Activated T-cell treated with anti-CD3 and anti-CD28 coated beads, Interleukin-2, amount 50 U/mL, for 72 hours (primary cell): Measurements from ENCODE around the gene DBF4. TPM values are rescaled to one million over a fixed set of nuclear protein-coding genes. Genes with fewer than 3 reads are reported as not detected.
"Not testable (repeated sequence)": the region's sequence is repeated elsewhere in the genome, so short reads cannot be mapped to it uniquely, and the experiment has no call there.

ENCODE experiments used
- ATAC-seq, 2 donors: fragments of 150-1000 bp; cut with Tn5 transposase; replicated peaks in 1 of 2; 2 replicates each; pipeline ENCODE4 v1.10.0; 2021; ENCODE audit warnings: moderate library complexity in 2 of 2, mild to moderate bottlenecking in 1 of 2
- DNase-seq, 2 donors: peaks; one replicate each; pipeline ENCODE4 v3.0.0; 2021 to 2022; ENCODE audit warnings: mixed read lengths in 1 of 2
- H3K27ac Mint-ChIP-seq: one replicate; pipeline ENCODE4 v1.8.0; 2022; ENCODE audit warnings: mild to moderate bottlenecking, moderate library complexity, mixed read lengths
- H3K27me3 Mint-ChIP-seq: one replicate; pipeline ENCODE4 v1.8.0; 2022; ENCODE audit warnings: low read depth, mixed read lengths
- H3K36me3 Mint-ChIP-seq, 2 donors: one replicate each; pipeline ENCODE4 v1.8.0; 2022; ENCODE audit warnings: mixed read lengths in 2 of 2, mild to moderate bottlenecking in 1 of 2; ENCODE audit not compliant: insufficient read depth in 2 of 2
- H3K4me1 Mint-ChIP-seq: one replicate; pipeline ENCODE4 v1.8.0; 2022; ENCODE audit warnings: low read depth, mixed read lengths
- H3K4me3 Mint-ChIP-seq, 2 donors: one replicate each; pipeline ENCODE4 v1.8.0; 2022; ENCODE audit warnings: mild to moderate bottlenecking in 2 of 2, mixed read lengths in 2 of 2, moderate library complexity in 2 of 2
- H3K9me3 Mint-ChIP-seq, 2 donors: one replicate each; pipeline ENCODE4 v1.8.0; 2022; ENCODE audit warnings: mixed read lengths in 2 of 2
- total RNA-seq, 2 donors: library from RNA; stranded (reverse); gene quantifications; one replicate each; pipeline ENCODE4 v1.2.3, GENCODE V29; 2022

DBF4 gene
- 10 to 100 TPM; 65.4 to 75.7 TPM for total RNA-seq

DNA sequence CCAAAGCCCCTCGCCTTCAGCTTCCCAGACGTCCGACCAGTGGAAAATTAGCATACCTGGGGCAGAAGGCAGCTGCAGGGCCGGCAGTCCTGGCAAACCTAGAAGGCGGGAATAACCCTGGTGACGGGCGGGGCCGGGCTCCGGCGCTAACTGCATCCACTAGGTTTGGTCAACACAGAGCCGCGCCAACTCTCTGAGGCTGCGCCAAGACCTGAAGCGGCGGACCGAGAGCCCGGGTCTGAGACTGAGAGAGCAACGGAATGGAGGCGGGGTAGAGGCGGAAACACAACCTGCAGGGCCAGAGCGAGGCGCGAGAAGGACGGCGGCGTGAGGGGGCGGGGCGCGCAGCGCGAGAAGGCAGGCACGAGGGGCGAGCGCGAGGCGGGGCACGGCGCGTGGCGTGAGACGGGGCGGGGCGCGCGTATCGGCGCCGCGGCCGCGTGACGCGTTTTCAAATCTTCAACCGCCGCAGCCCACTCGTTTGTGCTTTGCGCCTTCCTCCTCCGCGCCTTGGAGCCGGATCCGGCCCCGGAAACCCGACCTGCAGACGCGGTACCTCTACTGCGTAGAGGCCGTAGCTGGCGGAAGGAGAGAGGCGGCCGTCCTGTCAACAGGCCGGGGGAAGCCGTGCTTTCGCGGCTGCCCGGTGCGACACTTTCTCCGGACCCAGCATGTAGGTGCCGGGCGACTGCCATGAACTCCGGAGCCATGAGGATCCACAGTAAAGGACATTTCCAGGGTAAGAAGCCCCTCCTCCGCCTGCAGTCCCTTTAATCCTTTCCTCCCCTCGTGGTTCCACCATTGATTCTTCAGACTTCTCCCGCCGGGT lies at the start of gene DBF4, which contains the start of gene SLC25A40:
DBF4 (plus strand) TSS at position 454 of the 829 bp plus-strand sequence; CDS start at position 694, 240 bp downstream.
SLC25A40 (minus strand) TSS at position 321 of the 829 bp plus-strand sequence. CDS start 17,633 bp downstream, outside the sequence.
- no peaks in the 10 kb centered on the region for H3K27me3 Mint-ChIP-seq
- DNase-seq, result peak; percentile 98
- peak within 1 kb of the TSS; percentile 99 for H3K27ac Mint-ChIP-seq
- H3K36me3 Mint-ChIP-seq, result peaks cover 20 to 29% of the 10 kb centered on the region in 2 donors
- H3K4me1 Mint-ChIP-seq, result peaks cover 59% of the 10 kb centered on the region
- peak; percentile 94 to 96 for ATAC-seq
- peak within 1 kb of the TSS; percentile 92 to 95 for H3K4me3 Mint-ChIP-seq
- H3K9me3 Mint-ChIP-seq, result peaks cover 6 to 7% of the 10 kb centered on the region in 2 donors

- peaks cover 17 to 22% of the 10 kb centered on the region in 2 donors for H3K36me3 Mint-ChIP-seq
- H3K27me3 Mint-ChIP-seq, result not testable (repeated sequence)
Measured at GRCh38 chr7:87828383-87828782, 47.9 kb upstream of the DBF4 start.

DNA sequence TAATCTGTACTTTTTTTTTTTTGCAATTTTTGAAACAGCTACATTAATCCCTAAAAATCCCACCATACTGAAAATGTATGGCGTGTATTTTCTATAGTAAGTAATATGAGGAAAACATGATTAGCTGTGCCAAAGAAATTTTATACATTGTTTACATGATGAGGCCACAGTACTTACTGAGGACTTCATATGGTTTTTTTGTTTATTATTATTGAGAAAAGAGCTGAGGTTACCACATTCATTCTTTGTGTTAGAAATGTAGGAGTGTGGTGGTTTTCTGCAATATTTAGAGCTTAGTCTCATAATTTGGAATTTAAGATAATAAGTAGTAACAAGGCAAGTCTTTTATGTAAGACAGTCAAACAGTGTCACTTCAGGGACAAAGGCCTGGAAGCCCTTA lies 45.2 kb upstream of the DBF4 start:
- peaks cover 6 to 10% of the 10 kb centered on the region in 2 donors for H3K36me3 Mint-ChIP-seq
- DNase-seq (no peak), ATAC-seq (no peak)
- H3K4me3 Mint-ChIP-seq, result no peak overlapping the region
- no peaks in the 10 kb centered on the region for H3K27me3 Mint-ChIP-seq
- peaks cover 8 to 10% of the 10 kb centered on the region in 2 donors for H3K9me3 Mint-ChIP-seq
- no peak overlapping the region for H3K27ac Mint-ChIP-seq
- H3K4me1 Mint-ChIP-seq, result no peaks in the 10 kb centered on the region

More at GRCh38 chr7:87828383-87828782, 47.9 kb upstream of the DBF4 start:
- H3K27ac Mint-ChIP-seq, ATAC-seq, H3K4me1 Mint-ChIP-seq, DNase-seq, H3K4me3 Mint-ChIP-seq: not testable (repeated sequence)
- peaks cover 19 to 21% of the 10 kb centered on the region in 2 donors for H3K9me3 Mint-ChIP-seq

DNA sequence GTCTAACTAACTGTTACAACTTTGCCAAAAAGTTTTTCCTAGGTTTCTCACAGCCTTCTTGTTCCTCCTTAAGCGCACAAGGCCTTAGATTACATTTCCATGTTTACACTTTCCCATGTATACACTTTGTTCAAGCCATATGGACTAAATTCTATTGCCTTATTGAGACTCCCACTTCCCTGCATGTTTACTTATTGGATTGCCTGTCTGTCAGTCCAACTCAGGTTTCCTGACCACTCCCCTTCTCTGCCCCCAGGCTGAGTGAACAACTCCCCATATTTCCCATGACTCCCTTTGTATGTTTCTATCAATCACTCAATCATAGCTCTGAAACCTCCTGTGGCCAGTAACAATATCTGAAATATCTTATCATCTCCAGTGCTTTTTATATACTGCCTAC lies 43.2 kb upstream of the DBF4 start:
- no peaks in the 10 kb centered on the region for H3K4me1 Mint-ChIP-seq
- H3K36me3 Mint-ChIP-seq, result peaks cover 4 to 6% of the 10 kb centered on the region in 2 donors
- no peak overlapping the region for H3K27ac Mint-ChIP-seq
- H3K9me3 Mint-ChIP-seq, result peaks cover 2 to 7% of the 10 kb centered on the region in 2 donors
- no peak for ATAC-seq
- H3K27me3 Mint-ChIP-seq, result no peaks in the 10 kb centered on the region
- H3K4me3 Mint-ChIP-seq, result no peak overlapping the region
- no peak for DNase-seq

DNA sequence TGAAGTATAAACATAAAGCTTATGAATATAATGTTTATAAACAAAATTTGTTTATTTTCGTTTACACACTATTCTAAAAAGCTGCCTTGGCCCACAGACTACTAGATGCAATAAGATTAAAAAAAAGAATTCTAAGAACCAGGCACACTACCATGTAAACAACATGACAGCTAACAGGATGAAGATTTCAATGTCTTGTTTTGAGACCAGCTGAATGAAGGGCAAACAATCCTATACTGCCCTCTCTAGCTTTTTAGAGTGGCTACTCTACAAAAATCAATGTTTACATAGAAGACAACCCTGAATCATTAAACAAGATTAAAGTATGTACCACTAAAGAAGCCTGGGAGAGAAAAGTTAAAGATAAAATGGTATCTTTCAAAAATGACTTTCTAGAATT lies 38.7 kb upstream of the DBF4 start:
- Mint-ChIP-seq H3K9me3 (no peaks in the 10 kb centered on the region), H3K4me1 (no peaks in the 10 kb centered on the region), H3K27ac (no peak overlapping the region), H3K27me3 (no peaks in the 10 kb centered on the region), H3K36me3 (no peaks in the 10 kb centered on the region), H3K4me3 (no peak overlapping the region)
- ATAC-seq (no peak), DNase-seq (no peak)

DNA sequence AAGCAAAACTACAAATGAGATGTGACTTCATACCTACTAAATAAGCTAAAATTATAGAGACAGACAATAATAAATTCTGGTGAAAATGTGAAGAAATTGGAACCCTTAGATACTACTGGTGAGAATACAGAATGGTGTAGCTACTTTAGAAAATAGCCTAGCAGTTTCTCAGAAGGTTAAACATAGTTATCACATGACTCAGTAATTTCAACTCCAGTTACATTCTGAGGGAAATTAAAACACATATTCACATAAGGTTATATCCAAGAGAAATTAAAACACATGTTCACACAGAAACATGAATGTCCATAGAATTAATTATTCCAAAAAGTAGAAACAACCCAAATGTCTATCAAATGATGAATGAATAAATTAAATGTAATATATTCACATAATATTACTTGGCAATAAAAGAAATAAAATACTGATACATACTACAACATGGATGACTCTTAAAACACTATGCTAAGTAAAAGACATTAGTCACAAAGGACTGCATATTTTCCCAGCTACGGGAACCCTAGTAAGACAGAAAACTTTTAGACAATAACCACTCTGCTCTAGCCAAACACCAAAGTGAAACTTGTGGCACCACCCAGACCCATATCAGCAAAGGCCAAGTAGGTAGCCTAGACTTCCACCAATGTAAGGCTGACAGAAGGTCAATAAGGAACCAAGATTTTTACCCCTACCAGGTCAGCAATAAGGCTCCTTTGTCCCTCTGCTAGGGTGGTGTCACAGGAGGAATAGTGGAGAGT lies 25.3 kb upstream of the DBF4 start:
- H3K36me3 Mint-ChIP-seq, result peaks cover 2 to 13% of the 10 kb centered on the region in 2 donors
- H3K27ac Mint-ChIP-seq, result no peak overlapping the region
- no peaks in the 10 kb centered on the region for H3K4me1 Mint-ChIP-seq
- ATAC-seq, result no peak
- H3K27me3 Mint-ChIP-seq, result no peaks in the 10 kb centered on the region
- DNase-seq, result no peak
- no peaks in the 10 kb centered on the region for H3K9me3 Mint-ChIP-seq
- no peak overlapping the region for H3K4me3 Mint-ChIP-seq

DNA sequence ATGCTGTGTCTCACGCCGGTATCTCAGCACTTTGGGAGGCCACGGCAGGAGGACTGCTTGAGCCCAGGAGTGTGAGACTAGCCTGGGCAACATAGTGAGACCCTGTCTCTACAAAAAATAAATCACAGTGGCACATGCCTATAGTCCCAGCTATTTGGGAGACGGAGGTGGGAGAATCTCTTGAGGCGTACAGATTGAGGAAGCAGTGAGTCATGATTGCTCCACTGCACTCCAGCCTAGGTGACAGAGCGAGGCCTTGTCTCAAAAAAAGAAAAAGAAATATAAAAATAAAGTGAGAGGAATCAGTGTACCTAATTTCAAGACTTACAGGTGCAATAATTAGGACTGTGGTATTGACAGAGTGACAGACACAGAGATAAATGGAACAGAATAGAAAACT lies 24.0 kb upstream of the DBF4 start:
- H3K36me3 Mint-ChIP-seq, result peaks cover 2 to 10% of the 10 kb centered on the region in 2 donors
- no peak for DNase-seq
- H3K4me3 Mint-ChIP-seq, result no peak overlapping the region
- no peak for ATAC-seq
- H3K9me3 Mint-ChIP-seq, result no peaks in the 10 kb centered on the region
- H3K27ac Mint-ChIP-seq, result no peak overlapping the region
- H3K27me3 Mint-ChIP-seq, result no peaks in the 10 kb centered on the region
- H3K4me1 Mint-ChIP-seq, result no peaks in the 10 kb centered on the region

GRCh38 chr7:87853237-87853864 lies 22.9 kb upstream of the DBF4 start:
- DNase-seq (no peak), ATAC-seq (no peak)
- Mint-ChIP-seq H3K27ac (no peak overlapping the region), H3K4me1 (peaks cover 3% of the 10 kb centered on the region), H3K4me3 (no peak overlapping the region), H3K36me3 (peaks cover 5 to 12% of the 10 kb centered on the region in 2 donors), H3K27me3 (no peaks in the 10 kb centered on the region), H3K9me3 (no peaks in the 10 kb centered on the region)

DNA sequence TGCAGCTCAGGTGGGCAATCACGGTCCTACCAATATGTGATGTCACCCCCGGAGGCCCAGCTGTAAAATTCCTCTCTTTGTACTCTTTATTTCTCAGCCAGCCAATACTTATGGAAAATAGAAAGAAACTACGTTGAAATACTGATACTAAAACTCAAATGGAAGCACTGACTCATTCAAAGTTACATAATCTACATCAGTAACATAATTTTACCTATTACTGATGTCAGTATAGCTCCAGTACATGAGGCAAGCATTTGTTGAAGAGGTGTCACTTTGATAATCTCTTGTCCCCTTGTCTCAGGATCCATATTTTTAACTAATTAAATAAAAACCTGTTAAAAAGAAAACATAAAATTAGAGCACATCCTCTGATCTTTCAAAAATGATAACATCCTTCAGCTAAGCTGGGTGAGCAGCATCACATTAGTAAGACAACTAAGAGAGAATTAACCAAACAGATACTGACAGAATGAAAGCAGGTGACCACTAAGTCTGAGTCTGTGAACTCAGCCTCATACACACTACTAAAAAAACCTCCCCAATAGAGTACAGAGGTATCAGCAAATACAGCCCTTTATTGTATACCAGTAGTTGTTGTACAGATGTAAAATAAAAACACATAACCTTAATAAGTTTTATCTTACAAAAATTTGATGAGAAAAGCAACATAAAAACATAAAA lies 17.7 kb upstream of the DBF4 start:
- no peaks in the 10 kb centered on the region for H3K9me3 Mint-ChIP-seq
- ATAC-seq (no peak), DNase-seq (no peak)
- peaks cover 5 to 14% of the 10 kb centered on the region in 2 donors for H3K36me3 Mint-ChIP-seq
- H3K4me1 Mint-ChIP-seq, result peaks cover 14% of the 10 kb centered on the region
- H3K27me3 Mint-ChIP-seq, result no peaks in the 10 kb centered on the region
- H3K27ac Mint-ChIP-seq, result peak overlapping the region; percentile 92
- no peak overlapping the region for H3K4me3 Mint-ChIP-seq

DNA sequence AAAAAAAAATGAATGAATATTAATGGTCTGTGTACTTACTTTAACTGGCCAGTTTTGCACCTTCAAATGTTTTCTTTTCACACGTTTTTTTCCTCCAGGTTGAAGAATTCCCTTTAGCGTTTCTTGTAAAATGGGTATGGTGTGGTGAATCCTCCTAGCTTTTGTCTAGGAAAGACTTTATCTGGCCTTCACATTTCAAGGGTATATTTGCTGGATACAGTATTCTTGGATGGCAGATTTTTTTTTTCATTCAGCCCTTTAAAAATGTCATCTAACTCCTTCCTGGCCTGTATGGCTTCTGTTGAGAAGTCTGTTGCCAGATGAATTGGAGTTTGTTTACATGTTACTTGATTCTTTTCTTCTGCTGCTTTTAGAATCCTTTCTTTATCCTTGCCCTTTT lies 10.2 kb upstream of the DBF4 start:
- peaks cover 27% of the 10 kb centered on the region for H3K4me1 Mint-ChIP-seq
- no peak overlapping the region for H3K4me3 Mint-ChIP-seq
- H3K27me3 Mint-ChIP-seq, result no peaks in the 10 kb centered on the region
- peaks cover 6 to 7% of the 10 kb centered on the region in 2 donors for H3K9me3 Mint-ChIP-seq
- peaks cover 26 to 54% of the 10 kb centered on the region in 2 donors for H3K36me3 Mint-ChIP-seq
- H3K27ac Mint-ChIP-seq, result no peak overlapping the region
- DNase-seq (no peak), ATAC-seq (no peak)

GRCh38 chr7:87866533-87866932 lies 9.8 kb upstream of the DBF4 start:
- not testable (repeated sequence) for ATAC-seq, H3K27ac Mint-ChIP-seq, H3K4me3 Mint-ChIP-seq, DNase-seq, H3K27me3 Mint-ChIP-seq, H3K9me3 Mint-ChIP-seq
- Mint-ChIP-seq H3K4me1 (peaks cover 27% of the 10 kb centered on the region), H3K36me3 (peaks cover 28 to 54% of the 10 kb centered on the region in 2 donors)

DNA sequence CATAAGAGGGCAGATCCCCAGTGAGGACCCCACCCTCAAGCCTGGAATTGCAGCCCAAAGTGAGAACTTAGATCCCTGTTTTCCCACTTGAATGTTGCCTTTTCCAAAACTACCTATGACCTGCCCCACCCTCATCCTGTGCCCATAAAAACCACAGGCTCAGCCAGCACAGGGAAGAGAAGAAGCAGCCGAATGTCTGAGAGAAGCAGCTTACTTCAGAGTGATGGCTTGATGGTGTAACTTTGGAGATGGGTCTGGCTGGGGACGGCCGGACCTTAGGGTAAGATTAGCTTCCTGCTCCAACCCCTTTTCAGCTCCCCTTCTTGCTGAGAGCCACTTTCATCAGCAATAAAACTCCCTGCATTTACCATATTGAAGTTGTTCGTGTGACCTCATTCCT lies 5.8 kb upstream of the DBF4 start:
- H3K9me3 Mint-ChIP-seq, result peaks cover 12 to 13% of the 10 kb centered on the region in 2 donors
- no peak overlapping the region for H3K27ac Mint-ChIP-seq
- no peak overlapping the region for H3K4me3 Mint-ChIP-seq
- DNase-seq (no peak), ATAC-seq (no peak)
- no peaks in the 10 kb centered on the region for H3K27me3 Mint-ChIP-seq
- peaks cover 41% of the 10 kb centered on the region for H3K4me1 Mint-ChIP-seq
- peaks cover 36 to 54% of the 10 kb centered on the region in 2 donors for H3K36me3 Mint-ChIP-seq
